ENCODE data around the gene KNCN. TPM values are rescaled to one million over a fixed set of nuclear protein-coding genes. Genes with fewer than 3 reads are reported as not detected.
A peak's percentile ranks its signal among the peaks of the same experiment; 100 is the strongest.

Gene KNCN
- total RNA-seq, 1 donor from 2014 or later, result not detected

- Mint-ChIP-seq H3K36me3 (ENCODE audit: low read depth) (peaks cover 15% of the 10 kb centered on the region), H3K4me1 (ENCODE audit: low read depth) (no peaks in the 10 kb centered on the region), H3K9me3 (ENCODE audit: low read depth) (no peaks in the 10 kb centered on the region), H3K4me3 (ENCODE audit: unreplicated experiment) (no peak overlapping the region), H3K27ac (ENCODE audit: unreplicated experiment) (no peak overlapping the region), H3K27me3 (ENCODE audit: low read depth) (no peaks in the 10 kb centered on the region)
- no peak for TF ChIP-seq CTCF (IDR thresholded peaks at IDR 0.05)
- DNase-seq (ENCODE audit: low spot score), result no peak
Measured at GRCh38 chr1:46558141-46558963, 6.9 kb upstream of the KNCN start.

DNA sequence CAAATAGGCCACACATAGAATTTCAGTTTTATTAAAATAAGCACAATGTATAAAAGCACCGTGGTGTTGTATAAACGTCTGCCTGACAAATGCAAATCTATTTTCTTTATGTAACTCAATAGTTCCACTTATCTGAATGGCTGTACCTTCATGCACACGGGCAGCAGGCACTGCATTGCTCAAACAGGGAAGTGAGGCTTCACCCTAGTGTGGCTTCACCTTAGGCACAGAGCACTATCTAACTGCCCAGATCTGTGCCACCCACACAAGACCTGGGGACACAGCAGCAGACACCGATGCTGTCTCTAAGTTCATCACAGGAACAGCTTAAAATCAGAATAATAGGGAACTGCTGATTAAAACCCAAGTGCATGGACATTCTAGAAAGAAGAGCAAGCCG lies 6.0 kb upstream of the KNCN start:
- Mint-ChIP-seq H3K9me3 (ENCODE audit: low read depth) (no peaks in the 10 kb centered on the region), H3K36me3 (ENCODE audit: low read depth) (peaks cover 12% of the 10 kb centered on the region), H3K4me3 (ENCODE audit: unreplicated experiment) (no peak overlapping the region), H3K27ac (ENCODE audit: unreplicated experiment) (no peak overlapping the region), H3K27me3 (ENCODE audit: low read depth) (peaks cover 7% of the 10 kb centered on the region), H3K4me1 (ENCODE audit: low read depth) (no peaks in the 10 kb centered on the region)
- no peak for DNase-seq (ENCODE audit: low spot score)
- TF ChIP-seq CTCF (IDR thresholded peaks at IDR 0.05), result no peak

DNA sequence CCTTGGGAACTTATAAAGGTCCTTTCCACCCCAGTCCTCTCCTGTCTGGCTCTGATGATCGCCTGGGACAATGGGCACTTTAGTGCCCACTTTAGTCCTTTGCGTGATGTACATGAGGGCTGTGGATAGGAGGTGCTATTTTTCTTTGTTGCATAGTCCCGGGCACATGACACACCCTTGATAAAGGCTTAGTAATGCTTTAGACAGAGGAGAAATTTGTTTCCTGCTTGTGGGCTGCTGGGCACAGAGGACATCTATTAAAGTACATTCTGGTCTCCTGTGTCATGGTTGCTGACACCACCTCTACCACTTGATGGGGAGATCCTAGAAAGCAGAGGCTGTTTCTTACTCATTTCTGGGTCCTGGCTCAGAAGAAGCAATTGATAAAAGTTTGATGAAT lies 5.4 kb upstream of the KNCN start:
- Mint-ChIP-seq H3K36me3 (ENCODE audit: low read depth) (peaks cover 9% of the 10 kb centered on the region), H3K4me3 (ENCODE audit: unreplicated experiment) (no peak overlapping the region), H3K27ac (ENCODE audit: unreplicated experiment) (no peak overlapping the region), H3K9me3 (ENCODE audit: low read depth) (no peaks in the 10 kb centered on the region), H3K27me3 (ENCODE audit: low read depth) (peaks cover 9% of the 10 kb centered on the region), H3K4me1 (ENCODE audit: low read depth) (no peaks in the 10 kb centered on the region)
- no peak for TF ChIP-seq CTCF (IDR thresholded peaks at IDR 0.05)
- no peak for DNase-seq (ENCODE audit: low spot score)

- H3K36me3 Mint-ChIP-seq (ENCODE audit: low read depth), result peaks cover 5% of the 10 kb centered on the region
- H3K9me3 Mint-ChIP-seq (ENCODE audit: low read depth), result no peaks in the 10 kb centered on the region
- H3K27ac Mint-ChIP-seq (ENCODE audit: unreplicated experiment), result no peak overlapping the region
- no peaks in the 10 kb centered on the region for H3K4me1 Mint-ChIP-seq (ENCODE audit: low read depth)
- H3K4me3 Mint-ChIP-seq (ENCODE audit: unreplicated experiment), result no peak overlapping the region
- peaks cover 13% of the 10 kb centered on the region for H3K27me3 Mint-ChIP-seq (ENCODE audit: low read depth)
- DNase-seq (ENCODE audit: low spot score), result peak; percentile 68
- TF ChIP-seq CTCF (IDR thresholded peaks at IDR 0.05), result no peak
Measured at GRCh38 chr1:46555826-46556619, 4.6 kb upstream of the KNCN start.

DNA sequence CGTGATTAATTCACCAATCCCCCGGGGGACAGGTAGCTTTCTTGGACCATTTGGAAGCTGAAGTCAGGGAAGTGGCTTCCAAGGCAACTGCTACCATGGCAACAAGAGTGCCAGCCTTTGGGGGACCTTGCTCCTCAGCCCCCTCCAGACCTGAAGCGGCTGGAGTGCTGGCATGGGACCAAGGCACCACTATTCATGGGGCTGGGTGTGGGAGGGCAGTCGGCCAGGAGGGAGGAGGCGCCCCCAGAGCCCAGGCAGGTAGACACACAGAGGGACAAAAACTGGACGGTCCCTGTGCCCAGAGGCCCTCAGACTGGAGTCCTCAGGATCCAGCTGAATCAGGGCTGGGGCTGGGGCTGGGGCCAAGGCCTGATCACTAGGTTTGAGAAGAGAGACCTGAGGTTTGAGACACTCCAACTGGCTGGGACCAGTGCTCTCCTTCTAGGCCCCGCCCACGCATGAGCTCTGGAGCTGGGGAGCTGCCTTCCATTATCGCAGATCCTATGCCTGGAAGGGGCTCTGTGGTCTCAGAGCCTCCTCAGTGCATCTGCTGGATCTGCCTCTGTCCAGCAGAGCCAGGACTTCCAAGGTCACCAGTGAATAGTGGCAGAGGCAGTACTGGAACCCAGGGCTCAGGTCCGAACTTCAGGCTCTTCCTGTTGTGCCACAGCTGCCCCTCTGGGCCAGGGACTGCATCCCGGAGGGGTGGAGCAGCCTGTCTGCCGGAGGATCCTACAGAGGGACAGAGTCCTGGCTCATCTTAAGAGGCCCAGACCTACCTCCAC lies 3.3 kb upstream of the KNCN start:
- H3K4me1 Mint-ChIP-seq (ENCODE audit: low read depth), result peaks cover 1% of the 10 kb centered on the region
- no peaks in the 10 kb centered on the region for H3K9me3 Mint-ChIP-seq (ENCODE audit: low read depth)
- H3K4me3 Mint-ChIP-seq (ENCODE audit: unreplicated experiment), result no peak overlapping the region
- no peak overlapping the region for H3K27ac Mint-ChIP-seq (ENCODE audit: unreplicated experiment)
- peaks cover 20% of the 10 kb centered on the region for H3K27me3 Mint-ChIP-seq (ENCODE audit: low read depth)
- peaks cover 5% of the 10 kb centered on the region for H3K36me3 Mint-ChIP-seq (ENCODE audit: low read depth)
- DNase-seq (ENCODE audit: low spot score), result peak; percentile 79
- no peak for TF ChIP-seq CTCF (IDR thresholded peaks at IDR 0.05)

Measured in chondrocyte (in vitro differentiated cells).